ENCODE data around the gene AMDHD2.
"Not testable (repeated sequence)": the region's sequence is repeated elsewhere in the genome, so short reads cannot be mapped to it uniquely, and the experiment has no call there.

The AMDHD2 gene, protein sequence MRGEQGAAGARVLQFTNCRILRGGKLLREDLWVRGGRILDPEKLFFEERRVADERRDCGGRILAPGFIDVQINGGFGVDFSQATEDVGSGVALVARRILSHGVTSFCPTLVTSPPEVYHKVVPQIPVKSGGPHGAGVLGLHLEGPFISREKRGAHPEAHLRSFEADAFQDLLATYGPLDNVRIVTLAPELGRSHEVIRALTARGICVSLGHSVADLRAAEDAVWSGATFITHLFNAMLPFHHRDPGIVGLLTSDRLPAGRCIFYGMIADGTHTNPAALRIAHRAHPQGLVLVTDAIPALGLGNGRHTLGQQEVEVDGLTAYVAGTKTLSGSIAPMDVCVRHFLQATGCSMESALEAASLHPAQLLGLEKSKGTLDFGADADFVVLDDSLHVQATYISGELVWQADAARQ

DNA sequence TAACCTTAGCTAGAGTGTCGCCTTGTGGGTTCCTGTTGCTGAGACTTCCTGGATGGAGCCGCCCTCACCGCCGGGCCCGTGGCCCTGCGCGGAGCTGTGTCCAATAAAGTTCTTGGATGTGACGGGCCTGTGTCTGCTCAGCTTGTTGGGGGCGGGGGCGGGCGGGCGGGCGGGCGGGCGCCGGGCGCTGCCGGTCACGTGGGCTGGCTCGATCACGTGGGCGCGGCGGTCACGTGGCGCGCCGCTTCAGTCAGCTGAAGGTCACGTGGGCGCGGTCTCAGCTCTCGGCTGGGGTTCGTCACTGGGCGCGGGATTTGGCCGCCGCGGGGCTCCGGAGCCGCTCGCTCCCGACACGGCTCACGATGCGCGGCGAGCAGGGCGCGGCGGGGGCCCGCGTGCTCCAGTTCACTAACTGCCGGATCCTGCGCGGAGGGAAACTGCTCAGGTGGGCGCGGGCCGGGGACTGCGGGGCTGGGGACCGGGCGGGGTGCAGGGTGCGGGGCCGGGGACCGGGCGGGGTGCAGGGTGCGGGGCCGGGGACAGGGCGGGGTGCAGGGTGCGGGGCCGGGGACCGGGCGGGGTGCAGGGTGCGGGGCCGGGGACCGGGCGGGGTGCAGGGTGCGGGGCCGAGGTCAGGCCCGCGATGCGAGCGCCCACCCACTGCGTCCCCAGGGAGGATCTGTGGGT, at the start of gene AMDHD2:
TSS of gene AMDHD2 (plus strand) at position 275 of the 687 bp plus-strand sequence. CDS start at position 363, 88 bp downstream.
- peak; percentile 72 to 74 for DNase-seq (ENCODE audit: low read depth in 2 of 2, low spot score in 1 of 2)

DNA sequence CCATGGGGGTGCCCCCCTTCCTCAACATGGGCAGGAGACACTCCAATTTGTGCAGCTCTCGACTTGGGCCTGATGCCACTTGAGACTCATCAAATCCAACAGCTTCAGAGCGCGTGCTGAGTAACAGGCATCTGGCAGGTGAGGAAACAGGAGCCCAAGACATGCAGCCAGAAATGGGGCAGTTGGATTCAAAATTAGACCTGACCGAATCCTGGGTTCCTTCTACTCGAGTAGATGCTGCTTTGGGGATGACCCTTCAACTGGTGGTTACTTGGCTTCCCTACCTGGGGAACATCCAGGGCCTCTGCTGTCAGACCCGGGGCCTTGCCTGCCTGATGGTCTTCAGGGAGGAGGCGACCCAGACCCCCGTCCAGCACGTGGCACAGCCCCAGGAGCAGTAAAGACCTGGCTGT, 49.6 kb upstream of the AMDHD2 start:
- no peak for DNase-seq (ENCODE audit: low read depth in 2 of 2, low spot score in 1 of 2)

DNA sequence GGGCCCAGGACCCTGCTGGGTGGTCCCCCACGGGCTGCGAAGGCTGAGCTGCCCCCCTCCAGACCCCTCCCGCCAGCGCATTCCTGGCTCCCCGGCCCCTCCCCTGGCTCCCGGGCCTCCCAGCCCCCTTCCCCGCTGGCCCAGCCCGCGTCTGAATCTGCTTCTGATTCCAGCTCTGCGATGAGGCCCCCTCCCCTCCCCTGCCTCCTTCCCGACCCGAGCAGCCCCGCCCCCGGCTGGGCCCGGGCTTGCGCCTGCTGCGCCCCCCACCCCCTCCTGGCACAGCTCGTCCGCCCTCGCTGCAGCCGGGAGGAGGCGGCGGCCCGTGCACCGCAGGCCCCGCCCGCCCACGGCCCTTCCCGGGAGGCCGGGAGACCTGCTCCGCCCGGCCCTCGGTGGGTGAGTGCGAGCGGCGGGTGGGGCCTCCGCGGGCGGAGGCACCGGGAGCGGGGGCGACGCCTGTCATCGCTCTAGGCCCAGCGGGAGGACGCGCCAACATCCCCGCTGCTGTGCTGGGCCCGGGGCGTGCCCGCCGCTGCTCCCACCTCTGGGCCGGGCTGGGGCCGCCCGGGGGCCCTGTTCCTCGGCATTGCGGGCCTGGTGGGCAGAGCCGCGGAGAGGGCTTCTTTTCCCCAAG, 49.0 kb upstream of the AMDHD2 start, which contains the start of gene NTN3:
TSS of gene NTN3 (plus strand) at position 282 of the 637 bp plus-strand sequence. CDS start 405 bp downstream, outside the sequence.
- no peak for DNase-seq (ENCODE audit: low read depth in 2 of 2, low spot score in 1 of 2)

DNA sequence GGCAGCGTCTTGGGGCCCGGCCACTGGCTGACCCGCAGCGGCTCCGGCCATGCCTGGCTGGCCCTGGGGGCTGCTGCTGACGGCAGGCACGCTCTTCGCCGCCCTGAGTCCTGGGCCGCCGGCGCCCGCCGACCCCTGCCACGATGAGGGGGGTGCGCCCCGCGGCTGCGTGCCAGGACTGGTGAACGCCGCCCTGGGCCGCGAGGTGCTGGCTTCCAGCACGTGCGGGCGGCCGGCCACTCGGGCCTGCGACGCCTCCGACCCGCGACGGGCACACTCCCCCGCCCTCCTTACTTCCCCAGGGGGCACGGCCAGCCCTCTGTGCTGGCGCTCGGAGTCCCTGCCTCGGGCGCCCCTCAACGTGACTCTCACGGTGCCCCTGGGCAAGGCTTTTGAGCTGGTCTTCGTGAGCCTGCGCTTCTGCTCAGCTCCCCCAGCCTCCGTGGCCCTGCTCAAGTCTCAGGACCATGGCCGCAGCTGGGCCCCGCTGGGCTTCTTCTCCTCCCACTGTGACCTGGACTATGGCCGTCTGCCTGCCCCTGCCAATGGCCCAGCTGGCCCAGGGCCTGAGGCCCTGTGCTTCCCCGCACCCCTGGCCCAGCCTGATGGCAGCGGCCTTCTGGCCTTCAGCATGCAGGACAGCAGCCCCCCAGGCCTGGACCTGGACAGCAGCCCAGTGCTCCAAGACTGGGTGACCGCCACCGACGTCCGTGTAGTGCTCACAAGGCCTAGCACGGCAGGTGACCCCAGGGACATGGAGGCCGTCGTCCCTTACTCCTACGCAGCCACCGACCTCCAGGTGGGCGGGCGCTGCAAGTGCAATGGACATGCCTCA, 48.3 kb upstream of the AMDHD2 start:
- DNase-seq (ENCODE audit: low read depth in 2 of 2, low spot score in 1 of 2): no peak

DNA sequence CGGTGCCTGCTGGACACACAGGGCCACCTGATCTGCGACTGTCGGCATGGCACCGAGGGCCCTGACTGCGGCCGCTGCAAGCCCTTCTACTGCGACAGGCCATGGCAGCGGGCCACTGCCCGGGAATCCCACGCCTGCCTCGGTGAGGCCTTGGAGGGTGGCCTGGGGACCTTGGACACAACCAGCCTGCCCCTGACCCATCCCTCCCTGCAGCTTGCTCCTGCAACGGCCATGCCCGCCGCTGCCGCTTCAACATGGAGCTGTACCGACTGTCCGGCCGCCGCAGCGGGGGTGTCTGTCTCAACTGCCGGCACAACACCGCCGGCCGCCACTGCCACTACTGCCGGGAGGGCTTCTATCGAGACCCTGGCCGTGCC, 47.7 kb upstream of the AMDHD2 start:
- DNase-seq (ENCODE audit: low read depth in 2 of 2, low spot score in 1 of 2): no peak

DNA sequence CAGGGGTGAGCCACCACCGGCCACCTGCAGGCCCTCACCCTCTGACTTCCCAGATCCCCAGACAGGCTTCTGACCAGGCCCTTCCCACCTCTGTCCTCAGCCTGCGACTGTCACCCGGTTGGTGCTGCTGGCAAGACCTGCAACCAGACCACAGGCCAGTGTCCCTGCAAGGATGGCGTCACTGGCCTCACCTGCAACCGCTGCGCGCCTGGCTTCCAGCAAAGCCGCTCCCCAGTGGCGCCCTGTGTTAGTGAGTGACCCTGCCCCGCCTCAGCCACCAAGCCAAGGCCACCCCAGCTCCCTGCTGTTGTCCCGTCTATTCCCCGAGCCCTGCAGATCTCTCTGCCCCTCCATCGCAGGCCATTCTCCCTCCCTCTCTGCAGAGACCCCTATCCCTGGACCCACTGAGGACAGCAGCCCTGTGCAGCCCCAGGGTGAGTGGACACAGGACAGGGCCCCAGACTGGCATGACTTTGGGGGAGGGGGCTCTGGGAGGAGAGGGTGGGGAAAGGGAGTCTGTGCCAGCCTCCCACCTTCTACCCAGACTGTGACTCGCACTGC, 47.2 kb upstream of the AMDHD2 start:
- DNase-seq (ENCODE audit: low read depth in 2 of 2, low spot score in 1 of 2): no peak

DNA sequence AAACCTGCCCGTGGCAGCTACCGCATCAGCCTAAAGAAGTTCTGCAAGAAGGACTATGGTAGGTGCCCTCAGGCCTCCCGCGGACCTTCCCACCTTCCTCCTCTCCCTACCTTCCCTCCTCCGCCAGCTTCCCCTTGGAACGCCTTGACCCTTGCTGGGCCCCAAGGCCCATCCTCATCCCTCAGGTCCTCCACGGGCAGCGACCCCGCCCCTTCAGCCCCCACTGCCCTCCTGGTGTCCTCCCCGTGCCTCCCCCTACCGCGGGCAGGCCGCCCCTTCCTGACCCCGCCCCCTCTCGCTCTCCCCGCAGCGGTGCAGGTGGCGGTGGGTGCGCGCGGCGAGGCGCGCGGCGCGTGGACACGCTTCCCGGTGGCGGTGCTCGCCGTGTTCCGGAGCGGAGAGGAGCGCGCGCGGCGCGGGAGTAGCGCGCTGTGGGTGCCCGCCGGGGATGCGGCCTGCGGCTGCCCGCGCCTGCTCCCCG, 46.7 kb upstream of the AMDHD2 start:
- no peak for DNase-seq (ENCODE audit: low read depth in 2 of 2, low spot score in 1 of 2)

DNA sequence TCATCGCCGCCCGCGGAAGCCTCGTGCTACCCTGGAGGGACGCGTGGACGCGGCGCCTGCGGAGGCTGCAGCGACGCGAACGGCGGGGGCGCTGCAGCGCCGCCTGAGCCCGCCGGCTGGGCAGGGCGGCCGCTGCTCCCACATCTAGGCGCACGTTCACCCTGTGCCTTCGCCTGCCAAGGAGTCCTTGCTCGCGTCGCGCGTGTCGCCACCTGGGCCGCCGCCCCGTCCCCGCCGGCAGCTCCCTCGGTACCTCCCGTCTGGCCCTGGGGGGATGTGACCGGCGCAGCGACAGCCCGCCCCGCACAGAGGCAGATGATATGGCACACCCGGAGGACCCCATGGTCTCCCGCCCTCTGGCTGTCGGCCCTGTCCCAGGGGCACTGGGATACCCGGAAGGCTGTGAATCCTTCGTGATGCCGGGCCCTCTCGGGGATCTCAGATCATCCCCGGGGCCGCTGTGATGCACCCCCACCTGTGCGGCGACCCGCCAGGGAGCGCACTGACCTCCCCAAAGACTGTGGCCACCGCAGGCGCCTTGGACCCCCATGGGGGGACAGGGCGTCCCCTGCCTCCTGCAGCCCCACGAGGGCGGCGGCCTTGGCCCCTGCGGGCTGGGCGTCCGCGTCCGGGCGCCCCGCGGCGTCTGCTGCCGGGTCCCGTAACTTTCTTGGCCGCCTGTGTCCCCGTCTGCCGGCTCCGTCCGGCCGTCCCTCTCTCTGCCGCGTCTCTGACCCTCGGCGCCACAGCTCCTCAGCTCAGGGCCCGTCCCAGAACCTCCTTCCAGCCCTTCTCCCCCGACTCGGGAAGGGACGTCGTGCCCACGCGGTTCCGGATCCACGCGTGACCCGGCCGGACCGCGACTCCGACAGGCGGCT, 45.9 kb upstream of the AMDHD2 start:
- DNase-seq (ENCODE audit: low read depth in 2 of 2, low spot score in 1 of 2): peak; percentile 18 to 34

DNA sequence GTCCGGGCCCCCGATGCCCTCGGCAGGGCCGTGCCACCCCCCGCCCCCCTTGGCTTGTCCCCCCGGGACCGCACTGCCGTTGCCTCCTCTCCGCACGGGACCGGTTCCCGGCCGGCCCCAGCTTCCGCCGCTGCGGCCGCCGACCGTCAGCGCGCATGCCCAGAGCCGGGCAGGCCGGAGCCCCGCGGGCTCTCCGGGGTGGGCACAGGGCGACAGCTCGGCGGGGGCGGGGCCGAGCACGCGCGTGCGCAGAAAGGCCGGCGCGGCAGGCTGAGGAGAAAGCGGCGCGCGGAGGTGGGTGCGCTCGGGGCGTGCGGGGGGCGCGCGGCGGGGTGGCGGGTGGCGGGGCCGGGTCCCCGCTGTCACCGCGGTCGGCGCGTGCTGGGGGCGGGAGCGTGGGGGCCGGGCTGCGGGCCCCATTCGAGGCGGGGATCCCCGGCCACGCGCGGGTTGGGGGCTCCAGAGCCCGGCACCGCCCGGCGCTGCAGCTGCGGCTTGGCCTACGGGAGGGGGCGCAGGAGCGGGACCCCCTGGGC, 45.2 kb upstream of the AMDHD2 start, which contains the start of gene TBC1D24:
TSS of gene TBC1D24 (plus strand) at position 251 of the 536 bp plus-strand sequence. CDS start 21,022 bp downstream, outside the sequence.
- DNase-seq (ENCODE audit: low read depth in 2 of 2, low spot score in 1 of 2): peak; percentile 44 to 65

DNA sequence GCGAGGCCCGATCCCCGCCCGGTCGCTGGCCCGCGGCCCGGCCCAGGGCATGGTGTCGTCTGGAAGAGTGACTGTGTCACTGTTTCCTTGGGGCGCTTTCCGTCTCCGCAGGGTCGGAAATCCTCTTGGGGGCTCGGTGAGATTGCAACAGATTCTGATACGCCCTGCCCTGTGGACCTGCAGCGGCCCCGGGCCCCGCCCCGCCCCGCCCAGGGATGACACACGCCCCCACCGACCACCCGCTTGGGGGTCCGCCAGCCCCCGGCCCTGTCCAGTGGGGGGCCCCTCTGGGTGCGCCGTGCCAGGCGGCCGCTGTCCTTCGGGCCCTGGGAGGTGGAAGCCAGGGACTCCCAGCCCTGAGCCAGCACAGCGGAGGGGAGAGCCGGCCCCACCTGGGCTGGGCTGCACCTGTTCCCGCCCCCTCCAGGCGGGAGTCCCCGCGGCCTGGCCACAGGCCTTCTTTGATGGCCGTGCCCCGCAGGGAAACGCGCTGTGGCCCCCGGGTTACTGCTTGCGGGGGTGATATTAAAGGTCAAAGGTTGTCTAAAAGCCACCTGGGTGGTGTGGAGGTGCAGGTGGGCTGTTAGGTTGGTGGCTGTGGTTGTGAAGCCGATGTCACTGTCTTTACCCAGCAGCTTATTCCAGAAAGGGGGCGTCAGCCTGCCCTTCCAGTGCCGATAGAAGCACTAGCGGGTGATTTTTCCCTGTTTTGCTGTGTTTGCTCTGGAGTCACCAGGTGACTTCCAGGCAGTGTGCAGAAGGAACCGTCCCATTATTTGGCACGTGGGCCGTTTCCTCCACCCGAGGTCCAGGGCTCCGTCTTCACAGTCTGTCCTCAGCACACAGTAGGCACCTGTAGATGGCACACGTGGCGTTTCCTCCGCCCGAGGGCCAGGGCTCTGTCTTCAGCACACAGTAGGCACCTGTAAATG, 44.5 kb upstream of the AMDHD2 start:
- no peak for DNase-seq (ENCODE audit: low read depth in 2 of 2, low spot score in 1 of 2)

DNA sequence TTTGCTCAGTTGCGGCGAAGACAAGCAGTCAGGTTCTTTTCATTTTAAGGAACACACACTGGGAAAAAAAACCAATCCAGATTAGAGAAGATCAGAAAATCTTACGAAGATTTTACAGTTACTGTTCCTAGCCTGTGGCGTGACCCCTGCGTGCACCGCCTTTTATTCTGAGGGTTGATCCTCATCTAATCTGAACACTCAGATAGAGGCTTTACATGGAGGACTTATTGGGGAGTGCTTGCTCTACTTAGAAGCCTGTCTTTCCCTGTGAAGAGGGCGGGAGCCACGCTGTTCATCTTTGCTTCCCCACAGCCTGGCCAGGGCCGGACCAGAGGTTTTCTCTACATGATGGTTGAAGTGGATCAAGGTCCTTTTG, 43.8 kb upstream of the AMDHD2 start:
- no peak for DNase-seq (ENCODE audit: low read depth in 2 of 2, low spot score in 1 of 2)

DNA sequence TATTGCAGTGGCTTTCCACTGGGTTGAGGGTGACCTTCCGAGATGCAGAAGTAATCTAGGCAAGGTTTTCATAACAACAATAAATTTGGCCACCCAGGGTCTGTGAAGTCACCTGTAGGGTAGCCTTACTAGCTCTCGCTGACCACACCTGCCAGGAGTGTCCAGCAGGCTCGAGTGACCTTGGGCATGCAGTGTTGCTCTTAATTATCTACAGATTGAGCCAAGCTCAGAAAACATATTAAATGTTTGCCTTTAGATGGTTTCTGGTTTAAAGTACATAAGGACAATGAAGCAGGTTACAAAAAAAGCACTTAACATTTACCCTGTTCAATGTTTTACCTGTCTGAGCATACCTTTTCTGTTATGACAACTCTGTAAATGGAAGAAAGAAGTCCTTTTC, 43.4 kb upstream of the AMDHD2 start:
- no peak for DNase-seq (ENCODE audit: low read depth in 2 of 2, low spot score in 1 of 2)

DNA sequence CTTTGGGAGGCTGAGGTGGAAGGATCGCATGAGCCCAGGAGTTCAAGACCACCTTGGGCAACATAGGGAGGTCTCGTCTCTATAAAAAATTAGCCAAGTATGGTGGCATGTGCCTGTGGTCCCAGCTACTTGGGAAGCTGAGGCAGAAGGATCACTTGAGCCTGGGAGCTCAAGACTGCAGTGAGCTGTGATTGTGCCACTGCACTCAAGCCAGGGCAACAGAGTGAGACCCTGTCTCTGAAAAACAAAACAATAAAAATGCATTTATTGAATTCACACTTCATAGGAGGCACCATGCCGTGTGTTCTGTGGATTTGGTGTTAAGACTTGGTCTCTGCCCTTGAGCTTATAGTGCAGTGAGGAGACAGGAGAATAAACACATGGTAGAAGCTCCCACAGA, 42.8 kb upstream of the AMDHD2 start:
- no peak for DNase-seq (ENCODE audit: low read depth in 2 of 2, low spot score in 1 of 2)

DNA sequence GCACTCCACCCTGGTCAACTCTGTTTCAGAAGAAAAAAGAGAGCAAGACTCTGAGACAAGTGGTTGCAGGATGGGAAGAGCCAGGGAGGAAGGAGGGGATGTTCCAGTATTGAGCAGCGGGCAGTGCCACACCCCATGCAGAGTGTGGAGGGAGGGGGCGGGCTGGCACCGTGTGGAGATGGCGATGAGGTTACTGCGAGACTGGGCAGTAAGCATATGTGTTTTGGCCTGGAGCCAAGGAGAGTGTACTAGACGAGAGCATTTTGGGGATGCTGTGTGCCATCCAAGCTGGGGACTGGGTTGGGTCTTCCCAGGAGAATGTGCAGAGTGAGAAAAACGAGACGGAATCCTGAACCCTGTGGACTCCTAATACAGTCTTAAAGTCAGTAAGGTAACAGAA, 41.9 kb upstream of the AMDHD2 start:
- DNase-seq (ENCODE audit: low read depth in 2 of 2, low spot score in 1 of 2): no peak

DNA sequence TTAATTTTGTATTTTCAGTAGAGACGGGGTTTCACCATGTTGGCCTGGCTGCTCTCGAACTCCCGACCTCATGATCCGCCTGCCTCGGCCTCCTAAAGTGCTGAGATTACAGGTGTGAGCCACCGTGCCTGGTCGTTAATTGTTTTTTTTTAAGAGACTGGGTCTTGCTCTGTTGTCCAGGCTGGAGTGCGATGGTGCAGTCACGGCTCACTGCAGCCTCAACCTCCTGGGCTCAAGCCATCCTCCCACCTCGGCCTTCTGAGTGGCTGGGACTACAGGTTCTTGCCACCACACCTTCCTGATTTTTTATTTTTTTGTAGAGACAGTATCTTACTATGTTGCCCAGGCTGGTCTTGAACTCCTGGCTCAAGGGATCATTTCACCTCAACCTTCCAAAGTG, 40.2 kb upstream of the AMDHD2 start:
- DNase-seq (ENCODE audit: low read depth in 2 of 2, low spot score in 1 of 2): not testable (repeated sequence)

DNA sequence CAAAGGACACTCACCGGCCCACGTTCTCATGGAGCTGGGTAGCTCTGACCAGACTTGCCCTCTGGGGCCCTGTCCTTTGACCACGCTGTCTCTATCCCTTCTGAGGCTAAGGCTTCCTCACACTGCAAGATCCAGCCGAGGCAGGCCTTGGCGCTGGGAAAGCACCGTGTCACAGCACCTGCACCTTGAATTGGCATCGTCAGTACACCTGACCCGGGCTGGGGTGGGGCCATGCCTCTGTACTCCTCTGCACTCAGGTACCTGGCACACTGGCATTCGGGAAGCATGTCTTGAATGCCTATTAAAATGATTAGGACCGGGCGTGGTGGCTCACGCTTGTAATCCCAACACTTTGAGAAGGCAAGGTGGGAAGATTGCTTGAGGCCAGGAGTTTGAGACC, 39.2 kb upstream of the AMDHD2 start:
- no peak for DNase-seq (ENCODE audit: low read depth in 2 of 2, low spot score in 1 of 2)

DNA sequence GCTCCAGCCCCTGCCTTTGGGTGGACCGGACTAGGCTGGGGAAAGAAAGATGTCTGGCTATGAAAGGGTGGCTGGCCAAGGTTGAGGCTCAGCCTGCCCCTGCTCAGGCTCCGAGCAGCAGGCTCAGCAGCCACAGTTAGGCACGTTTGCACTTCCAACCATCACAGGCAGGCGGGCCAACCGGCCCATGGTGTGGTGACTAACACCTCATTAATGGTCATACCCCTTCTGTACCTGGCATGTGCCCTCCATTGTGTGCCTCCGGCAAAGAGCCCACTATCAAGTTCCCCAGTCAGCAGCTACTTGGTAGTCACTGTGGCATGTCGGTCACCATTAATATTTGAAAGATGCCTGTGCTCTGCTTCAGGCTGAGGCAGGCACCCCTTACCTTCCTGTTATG, 38.5 kb upstream of the AMDHD2 start:
- no peak for DNase-seq (ENCODE audit: low read depth in 2 of 2, low spot score in 1 of 2)

DNA sequence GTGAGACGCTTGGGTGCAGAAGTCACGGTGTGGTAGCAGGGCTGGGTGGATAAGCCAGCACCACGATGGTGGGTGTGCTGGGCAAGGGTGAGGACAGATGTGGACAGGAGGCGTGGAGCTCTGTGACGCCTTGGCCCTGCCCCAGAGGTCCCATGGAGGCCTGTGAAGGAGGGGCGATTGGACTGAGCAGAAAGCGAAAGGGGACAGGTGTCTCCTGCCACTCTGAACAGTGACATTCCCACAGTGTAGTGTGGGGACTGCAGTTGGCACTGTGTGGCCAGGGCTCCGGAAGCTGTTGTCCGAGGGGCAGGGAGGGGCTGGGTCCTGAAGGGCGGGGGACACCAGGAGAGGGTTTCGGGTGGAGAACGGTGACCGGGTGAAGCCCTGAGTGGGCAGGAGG, 37.9 kb upstream of the AMDHD2 start:
- DNase-seq (ENCODE audit: low read depth in 2 of 2, low spot score in 1 of 2): no peak

Measured in stimulated activated CD8-positive, alpha-beta memory T cell treated with anti-CD3 and anti-CD28 coated beads, Interleukin-4, amount 100 ng/mL, for 4 hours (primary cell).